GM12878 (cell line): ENCODE results near the gene PLA2G6. TPM values are rescaled to one million over a fixed set of nuclear protein-coding genes. Genes with fewer than 3 reads are reported as not detected.

Experiments
- ATAC-seq: fragments of 200-7000 bp; cut with Tn5 transposase; 3 replicates; pipeline ENCODE4 v1.9.1; 2020; ENCODE audit warnings: mild to moderate bottlenecking, moderate library complexity
- BruUV-seq: library from RNA; stranded (reverse); fragments of 400-500 nt; replicated peaks from 2 replicates; lab custom pipeline; 2021; lab: Mats Ljungman, UMichigan
- CTCF ChIA-PET: fragments of 300-600 bp; sonication (Branson Sonifier 250); formaldehyde crosslinking; extraction: SDS; loops from one replicate; lab custom pipeline; 2021; ENCODE audit warnings: inconsistent platforms; lab: Yijun Ruan, JAX
- POLR2A ChIA-PET: fragments of 350-600 bp; formaldehyde crosslinking; extraction: SDS; loops from one replicate; lab custom pipeline; 2021; ENCODE audit warnings: inconsistent platforms; lab: Charles Lee
- RAD21 ChIA-PET: fragments of 300-600 bp; sonication (Branson Sonifier 250); formaldehyde crosslinking; loops from one replicate; lab custom pipeline; 2023; ENCODE audit warnings: antibody characterized with exemption; ENCODE audit not compliant: unreplicated experiment; lab: Charles Lee
- SMC1A ChIA-PET: fragments of 300-600 bp; sonication (Branson Sonifier 250); formaldehyde crosslinking; loops from one replicate; lab custom pipeline; 2023; ENCODE audit not compliant: unreplicated experiment, uncharacterized antibody; lab: Charles Lee
- DNase-seq: peaks from one replicate; pipeline ENCODE4 v3.0.0-alpha.2; 2011; ENCODE audit warnings: low read depth, low spot score
- FAIRE-seq: peaks from 3 replicates; lab custom pipeline; 2011; peaks lifted over from hg19 to GRCh38; lab: Jason Lieb, UNC
- H2AFZ ChIP-seq: 2 replicates; pipeline ENCODE4 v1.6.0; 2011; ENCODE audit warnings: low read depth, low read length, control low read depth; ENCODE audit not compliant: control insufficient read depth
- H3K27ac ChIP-seq: 2 replicates; pipeline ENCODE4 v1.5.1; 2011; ENCODE audit warnings: control low read depth; ENCODE audit not compliant: control insufficient read depth, insufficient read depth
- H3K27me3 ChIP-seq, 2 experiments: replicated peaks in 1 of 2; 2 replicates each; pipeline versions ENCODE4 v1.6.0 to v1.6.1; 2011; ENCODE audit warnings: low read length in 1 of 2; ENCODE audit not compliant: control insufficient read depth in 2 of 2, insufficient read depth in 2 of 2
- H3K36me3 ChIP-seq, 2 experiments: 2 replicates each; pipeline ENCODE4 v1.5.1; 2011; ENCODE audit warnings: low read length in 1 of 2; ENCODE audit not compliant: control insufficient read depth in 2 of 2, insufficient read depth in 2 of 2
- H3K4me1 ChIP-seq: 2 replicates; pipeline ENCODE4 v1.6.1; 2011; ENCODE audit warnings: mild to moderate bottlenecking, low read length, moderate library complexity, mixed read lengths; ENCODE audit not compliant: control insufficient read depth, insufficient read depth
- H3K4me2 ChIP-seq: 2 replicates; pipeline ENCODE4 v1.6.0; 2011; ENCODE audit warnings: control low read depth; ENCODE audit not compliant: control insufficient read depth, insufficient read depth
- H3K4me3 ChIP-seq: fragments of 200-600 bp; sonication (generic); 2 replicates; pipeline ENCODE4 v1.5.1; 2016
- H3K79me2 ChIP-seq: 2 replicates; pipeline ENCODE4 v1.6.0; 2011; ENCODE audit warnings: low read length; ENCODE audit not compliant: control insufficient read depth, insufficient read depth
- H3K9ac ChIP-seq: 2 replicates; pipeline ENCODE4 v1.8.0; 2011; ENCODE audit warnings: low read length, control low read depth, mixed read lengths; ENCODE audit not compliant: control insufficient read depth, insufficient read depth
- H3K9me3 ChIP-seq: replicated peaks from 3 replicates; pipeline ENCODE4 v1.5.1; 2011; ENCODE audit warnings: mild to moderate bottlenecking, low read length; ENCODE audit not compliant: control insufficient read depth, insufficient read depth
- H4K20me1 ChIP-seq: 2 replicates; pipeline ENCODE4 v1.6.0; 2011; ENCODE audit not compliant: control insufficient read depth, insufficient read depth
- CHD2 ChIP-seq: IDR thresholded peaks from 2 replicates; pipeline ENCODE4 v1.6.1; 2011; ENCODE audit warnings: low read depth, low read length, improper control_type of control experiment, borderline replicate concordance
- DPF2 ChIP-seq: fragments of 450-650 bp; IDR thresholded peaks from 2 replicates; pipeline ENCODE4 v1.6.1; 2017; ENCODE audit warnings: mild to moderate bottlenecking
- EED ChIP-seq: sonication (generic); IDR thresholded peaks from 2 replicates; pipeline ENCODE4 v1.6.1; 2016; ENCODE audit warnings: antibody characterized with exemption, low read depth
- ETV6 ChIP-seq, 2 experiments: fragments of 450-650 bp in 1 of 2; IDR thresholded peaks in 1 of 2; conservative IDR thresholded peaks in 1 of 2; 2 replicates each; pipeline ENCODE4 v1.6.1; 2014; ENCODE audit warnings: antibody characterized with exemption in 1 of 2, borderline replicate concordance in 1 of 2, low read depth in 1 of 2, mild to moderate bottlenecking in 1 of 2, moderate library complexity in 1 of 2
- GABPA ChIP-seq: IDR thresholded peaks from 2 replicates; pipeline ENCODE4 v1.6.1; 2014; ENCODE audit warnings: antibody characterized with exemption, low read depth, mild to moderate bottlenecking, inconsistent platforms
- HDAC6 ChIP-seq: fragments of 200-600 bp; sonication (generic); IDR thresholded peaks from one replicate; pipeline ENCODE4 v1.8.0; 2017; ENCODE audit warnings: antibody characterized with exemption; ENCODE audit not compliant: unreplicated experiment
- KAT2A ChIP-seq: conservative IDR thresholded peaks from 2 replicates; pipeline ENCODE4 v1.6.1; 2011; ENCODE audit warnings: low read depth, low read length; ENCODE audit not compliant: control insufficient read depth
- MAX ChIP-seq: IDR thresholded peaks from 2 replicates; pipeline ENCODE4 v1.6.1; 2012; ENCODE audit warnings: low read depth, low read length, improper control_type of control experiment
- MTA2 ChIP-seq: fragments of 450-650 bp; IDR thresholded peaks from 2 replicates; pipeline ENCODE4 v1.6.1; 2016; ENCODE audit warnings: low read depth, mild to moderate bottlenecking, moderate library complexity
- MTA3 ChIP-seq: IDR thresholded peaks from 2 replicates; pipeline ENCODE4 v1.6.1; 2012; ENCODE audit warnings: low read length, inconsistent platforms, borderline replicate concordance
- SPI1 ChIP-seq: IDR thresholded peaks from 2 replicates; pipeline ENCODE4 v1.6.1; 2011; ENCODE audit warnings: low read depth, mild to moderate bottlenecking, low read length, moderate library complexity, borderline replicate concordance; ENCODE audit not compliant: insufficient read depth
- TAF1 ChIP-seq: IDR thresholded peaks from 2 replicates; pipeline ENCODE4 v1.6.1; 2011; ENCODE audit warnings: mild to moderate bottlenecking, low read depth, low read length, borderline replicate concordance
- ZBED1 ChIP-seq: IDR thresholded peaks from 2 replicates; pipeline ENCODE4 v1.6.1; 2016; ENCODE audit warnings: borderline replicate concordance
- ZNF217 ChIP-seq: fragments of 450-650 bp; IDR thresholded peaks from 2 replicates; pipeline ENCODE4 v1.6.1; 2017; ENCODE audit warnings: antibody characterized with exemption, mild to moderate bottlenecking
- WGBS: methylation state at CpG from one replicate; pipeline ENCODE4 v1.1.6; 2016; ENCODE audit warnings: low lambda C conversion rate; ENCODE audit not compliant: insufficient replicate concordance, insufficient coverage; ENCODE audit errors: missing lambda C conversion rate; 5-methylcytosine and 5-hydroxymethylcytosine counted together
- in situ Hi-C: fragments of 300-500 bp; cut with MboI; formaldehyde crosslinking; loops from 9 replicates; pipeline ENCODE4 v1.14.3; 2018; ENCODE audit warnings: mixed read lengths
- intact Hi-C: fragments of 100-400 bp; cut with micrococcal nuclease; formaldehyde crosslinking; loops from one replicate; pipeline ENCODE4 v1.14.2; 2022; ENCODE audit not compliant: unreplicated experiment
- polyA plus RNA-seq, 11 experiments: library from polyadenylated mRNA; depleted of rRNA in 4 of 11; unstranded in 6 of 11; stranded (reverse) in 5 of 11; fragments of >200 nt; fragmentation: Nextera tagmentation in 4 of 11; fragmentation: Illumina TruSeq in 1 of 11; extraction: Ambion mirVana in 4 of 11; extraction: Trizol in 1 of 11; gene quantifications; 1 replicate in 1 of 11; 2 replicates in 10 of 11; pipeline versions ENCODE4 v1.2.1 to v1.2.3, GENCODE V29; 2011 to 2016; ENCODE audit warnings: inconsistent platforms in 2 of 11, missing spikeins in 2 of 11, low read depth in 1 of 11
- total RNA-seq, 4 experiments: library from RNA; depleted of rRNA in 3 of 4; stranded (reverse); fragments of >200 nt in 3 of 4; fragmentation: Illumina TruSeq in 1 of 4; extraction: Trizol in 1 of 4; gene quantifications; 2 replicates each; pipeline versions ENCODE4 v1.2.1 to v1.2.3, GENCODE V29; 2013 to 2021
- TF ChIP-seq, protein P1 (sequence below): fragments of 450-650 bp; IDR thresholded peaks from 2 replicates; pipeline ENCODE4 v1.6.1; 2017; ENCODE audit warnings: low read depth, mild to moderate bottlenecking, moderate library complexity
- TF ChIP-seq, protein P2 (sequence below): IDR thresholded peaks from 2 replicates; pipeline ENCODE4 v1.6.1; 2011; ENCODE audit warnings: low read depth, mild to moderate bottlenecking, low read length, moderate library complexity, borderline replicate concordance; ENCODE audit errors: extremely low read depth
- TF ChIP-seq, protein P3 (sequence below): IDR thresholded peaks from 2 replicates; pipeline ENCODE4 v1.6.1; 2012; ENCODE audit warnings: low read depth, low read length, improper control_type of control experiment

PLA2G6 gene
- total and polyA plus RNA-seq, 10 of the 15 experiments (the other 5 are each of a cell fraction or from before 2014, with no cell fraction given), result 0.15 to 42.2 (median 15.8) TPM

DNA sequence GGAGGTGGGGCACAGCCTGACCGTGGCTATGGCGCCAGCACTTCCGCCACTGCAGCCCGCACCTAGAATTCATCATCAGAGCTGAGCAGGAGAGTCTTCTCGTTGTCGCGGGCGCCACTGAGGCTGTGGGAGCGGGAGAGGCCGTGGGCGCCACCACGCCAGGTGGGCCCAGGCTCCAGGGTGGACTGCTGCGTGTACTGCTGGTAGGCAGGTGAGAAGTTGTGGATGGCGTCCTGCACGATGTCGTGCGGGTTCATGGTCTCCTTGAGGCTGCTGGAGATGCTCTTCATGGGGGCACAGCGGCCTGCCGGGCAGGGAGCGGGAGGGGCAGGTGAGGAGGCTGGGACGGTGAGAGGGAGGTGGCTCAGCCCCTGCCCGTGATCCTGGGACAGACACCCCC lies 39.8 kb upstream of the PLA2G6 start:
- H3K36me3 ChIP-seq, result no peaks in the 10 kb centered on the region; a peak in 1 of 4 replicates
- in situ Hi-C loops, result no loop called here
- SMC1A ChIA-PET, result no interaction called here
- BruUV-seq, result no TSS peak
- H3K27ac ChIP-seq, result no peak overlapping the region
- no peak overlapping the region for H3K4me3 ChIP-seq
- no peaks in the 10 kb centered on the region for H3K27me3 ChIP-seq
- H3K4me1 ChIP-seq, result peaks cover 13% of the 10 kb centered on the region
- no peak overlapping the region for H3K4me2 ChIP-seq
- CTCF ChIA-PET, result interaction anchor here (0.9 kb wide), 1 partner anchor 40 kb away, joined by 3 read pairs; the partner anchor contains the start of gene PLA2G6
- H4K20me1 ChIP-seq, result no peaks in the 10 kb centered on the region
- ATAC-seq (no peak), DNase-seq (no peak), FAIRE-seq (no peak)
- H2AFZ ChIP-seq, result no peak overlapping the region
- POLR2A ChIA-PET, result no interaction called here
- no peaks in the 10 kb centered on the region for H3K79me2 ChIP-seq
- WGBS, result 96% methylated on average over 22 of the region's 22 CpGs
- intact Hi-C loops, result no loop called here
- no peaks in the 10 kb centered on the region for H3K9me3 ChIP-seq
- TF ChIP-seq, protein P1, sequence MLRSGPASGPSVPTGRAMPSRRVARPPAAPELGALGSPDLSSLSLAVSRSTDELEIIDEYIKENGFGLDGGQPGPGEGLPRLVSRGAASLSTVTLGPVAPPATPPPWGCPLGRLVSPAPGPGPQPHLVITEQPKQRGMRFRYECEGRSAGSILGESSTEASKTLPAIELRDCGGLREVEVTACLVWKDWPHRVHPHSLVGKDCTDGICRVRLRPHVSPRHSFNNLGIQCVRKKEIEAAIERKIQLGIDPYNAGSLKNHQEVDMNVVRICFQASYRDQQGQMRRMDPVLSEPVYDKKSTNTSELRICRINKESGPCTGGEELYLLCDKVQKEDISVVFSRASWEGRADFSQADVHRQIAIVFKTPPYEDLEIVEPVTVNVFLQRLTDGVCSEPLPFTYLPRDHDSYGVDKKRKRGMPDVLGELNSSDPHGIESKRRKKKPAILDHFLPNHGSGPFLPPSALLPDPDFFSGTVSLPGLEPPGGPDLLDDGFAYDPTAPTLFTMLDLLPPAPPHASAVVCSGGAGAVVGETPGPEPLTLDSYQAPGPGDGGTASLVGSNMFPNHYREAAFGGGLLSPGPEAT, result no peak
- TF ChIP-seq ZBED1, result no peak
- TF ChIP-seq, protein P2, sequence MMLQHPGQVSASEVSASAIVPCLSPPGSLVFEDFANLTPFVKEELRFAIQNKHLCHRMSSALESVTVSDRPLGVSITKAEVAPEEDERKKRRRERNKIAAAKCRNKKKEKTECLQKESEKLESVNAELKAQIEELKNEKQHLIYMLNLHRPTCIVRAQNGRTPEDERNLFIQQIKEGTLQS, result no peak
- no peak for TF ChIP-seq TAF1
- no peak for TF ChIP-seq HDAC6
- TF ChIP-seq SPI1, result no peak
- no peak for TF ChIP-seq ZNF217
- no peak for TF ChIP-seq GABPA
- no peak for TF ChIP-seq CHD2
- TF ChIP-seq KAT2A, result no peak
- TF ChIP-seq ETV6 (conservative IDR thresholded peaks at IDR 0.05 in 1 of 2, IDR thresholded peaks at IDR 0.05 in 1 of 2; ENCODE audit: borderline replicate concordance in 1 of 2, low read depth in 1 of 2), result no peak
- no peak for TF ChIP-seq MTA3
- no peak for TF ChIP-seq MTA2
- no peak for TF ChIP-seq MAX
- TF ChIP-seq DPF2, result no peak
- TF ChIP-seq EED, result no peak
- TF ChIP-seq, protein P3, sequence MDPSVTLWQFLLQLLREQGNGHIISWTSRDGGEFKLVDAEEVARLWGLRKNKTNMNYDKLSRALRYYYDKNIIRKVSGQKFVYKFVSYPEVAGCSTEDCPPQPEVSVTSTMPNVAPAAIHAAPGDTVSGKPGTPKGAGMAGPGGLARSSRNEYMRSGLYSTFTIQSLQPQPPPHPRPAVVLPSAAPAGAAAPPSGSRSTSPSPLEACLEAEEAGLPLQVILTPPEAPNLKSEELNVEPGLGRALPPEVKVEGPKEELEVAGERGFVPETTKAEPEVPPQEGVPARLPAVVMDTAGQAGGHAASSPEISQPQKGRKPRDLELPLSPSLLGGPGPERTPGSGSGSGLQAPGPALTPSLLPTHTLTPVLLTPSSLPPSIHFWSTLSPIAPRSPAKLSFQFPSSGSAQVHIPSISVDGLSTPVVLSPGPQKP, result no peak
- H3K9ac ChIP-seq, result no peak overlapping the region
- RAD21 ChIA-PET, result no interaction called here
